ENCODE measurements around the gene NOX3. TPM values are rescaled to one million over a fixed set of nuclear protein-coding genes. Genes with fewer than 3 reads are reported as not detected.
"Not testable (repeated sequence)": the region's sequence is repeated elsewhere in the genome, so short reads cannot be mapped to it uniquely, and the experiment has no call there.

NOX3 gene, protein sequence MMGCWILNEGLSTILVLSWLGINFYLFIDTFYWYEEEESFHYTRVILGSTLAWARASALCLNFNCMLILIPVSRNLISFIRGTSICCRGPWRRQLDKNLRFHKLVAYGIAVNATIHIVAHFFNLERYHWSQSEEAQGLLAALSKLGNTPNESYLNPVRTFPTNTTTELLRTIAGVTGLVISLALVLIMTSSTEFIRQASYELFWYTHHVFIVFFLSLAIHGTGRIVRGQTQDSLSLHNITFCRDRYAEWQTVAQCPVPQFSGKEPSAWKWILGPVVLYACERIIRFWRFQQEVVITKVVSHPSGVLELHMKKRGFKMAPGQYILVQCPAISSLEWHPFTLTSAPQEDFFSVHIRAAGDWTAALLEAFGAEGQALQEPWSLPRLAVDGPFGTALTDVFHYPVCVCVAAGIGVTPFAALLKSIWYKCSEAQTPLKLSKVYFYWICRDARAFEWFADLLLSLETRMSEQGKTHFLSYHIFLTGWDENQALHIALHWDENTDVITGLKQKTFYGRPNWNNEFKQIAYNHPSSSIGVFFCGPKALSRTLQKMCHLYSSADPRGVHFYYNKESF
- total RNA-seq, result not detected

- no peak for DNase-seq
Observed at GRCh38 chr6:155455766-155456165, at the start of gene NOX3. Gene NOX3, minus strand, starts transcription at chr6:155455839. Its CDS starts 39 bp downstream, at chr6:155455800.

- DNase-seq, result no peak
Observed at GRCh38 chr6:155504848-155505607, 49.4 kb upstream of the NOX3 start.

- DNase-seq, result no peak
Observed at GRCh38 chr6:155502393-155502792, 46.8 kb upstream of the NOX3 start.

GRCh38 chr6:155499574-155499973 is 43.9 kb upstream of the NOX3 start:
- no peak for DNase-seq

DNA sequence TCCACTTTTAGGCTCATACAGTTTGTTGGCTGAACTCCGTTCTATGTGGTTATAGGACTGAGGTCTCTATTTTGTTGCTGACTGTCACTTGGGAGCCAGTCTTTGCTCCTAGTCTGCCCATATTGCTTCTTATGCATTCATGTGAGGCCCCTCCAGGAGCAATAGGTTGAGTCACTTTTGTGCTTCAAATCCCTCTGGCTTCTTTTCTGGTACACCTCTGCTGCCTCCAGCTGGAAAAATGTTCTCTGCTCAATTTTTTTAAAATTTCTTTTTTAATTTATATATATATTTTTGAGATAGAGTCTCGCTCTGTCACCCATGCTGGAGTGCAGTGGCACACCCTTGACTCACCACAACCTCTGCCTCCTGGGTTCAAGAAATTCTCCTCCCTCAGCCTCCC is 42.7 kb upstream of the NOX3 start:
- no peak for DNase-seq

DNA sequence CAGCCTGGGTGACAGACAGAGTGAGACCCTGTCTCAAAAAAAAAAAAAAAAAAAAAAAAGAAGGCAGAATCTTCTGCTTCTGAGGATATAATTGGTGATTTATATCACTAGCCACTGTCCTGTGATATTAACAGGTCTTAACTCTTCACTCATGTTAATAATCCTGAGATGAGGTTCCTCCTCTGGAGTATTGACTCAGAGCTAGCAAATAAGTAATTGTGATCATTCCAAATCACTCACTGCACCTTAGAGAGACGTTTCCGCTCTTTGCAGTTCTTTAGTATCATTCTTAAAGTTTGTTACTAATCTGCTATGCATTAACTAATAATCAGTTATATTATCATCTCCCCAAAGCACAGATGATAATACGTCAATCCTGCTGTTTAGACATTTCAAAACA is 41.6 kb upstream of the NOX3 start:
- no peak for DNase-seq

DNA sequence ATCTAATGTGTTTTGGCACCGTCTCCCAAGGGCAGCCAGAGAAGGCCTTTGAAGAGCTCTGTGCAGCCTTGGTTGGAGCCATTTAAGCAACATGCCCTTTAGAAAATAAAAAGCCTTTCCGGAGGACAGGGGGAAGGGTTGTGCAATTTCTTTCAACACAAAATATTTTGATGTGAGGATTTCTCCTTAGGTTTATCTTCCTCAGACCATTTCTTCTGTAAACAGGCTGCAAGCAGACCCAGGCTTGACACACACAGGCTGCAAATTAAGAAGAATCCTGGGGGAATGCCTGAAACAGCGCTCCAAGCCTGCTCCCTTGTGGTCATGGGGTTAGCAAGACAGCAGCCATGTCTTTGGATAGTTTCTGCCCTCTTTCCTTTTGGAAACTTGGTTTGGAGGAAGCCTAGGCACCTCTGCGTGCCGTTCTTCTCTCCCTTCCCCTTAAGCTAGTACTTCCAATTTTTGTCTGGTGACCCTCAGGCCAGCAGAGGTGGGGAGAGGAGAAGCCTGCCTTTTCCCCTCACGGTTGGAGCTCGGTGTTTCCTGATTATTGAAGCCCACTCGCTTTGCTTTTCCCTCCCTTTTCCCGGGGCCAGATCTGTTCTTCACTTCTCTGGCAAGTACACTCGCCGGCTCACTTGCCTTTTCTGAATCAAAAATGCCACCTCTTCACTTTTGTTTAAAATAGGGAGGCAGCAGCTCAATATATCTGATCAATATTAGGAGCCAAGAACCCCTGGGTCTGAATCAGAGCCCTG is 39.6 kb upstream of the NOX3 start:
- DNase-seq, result no peak

DNA sequence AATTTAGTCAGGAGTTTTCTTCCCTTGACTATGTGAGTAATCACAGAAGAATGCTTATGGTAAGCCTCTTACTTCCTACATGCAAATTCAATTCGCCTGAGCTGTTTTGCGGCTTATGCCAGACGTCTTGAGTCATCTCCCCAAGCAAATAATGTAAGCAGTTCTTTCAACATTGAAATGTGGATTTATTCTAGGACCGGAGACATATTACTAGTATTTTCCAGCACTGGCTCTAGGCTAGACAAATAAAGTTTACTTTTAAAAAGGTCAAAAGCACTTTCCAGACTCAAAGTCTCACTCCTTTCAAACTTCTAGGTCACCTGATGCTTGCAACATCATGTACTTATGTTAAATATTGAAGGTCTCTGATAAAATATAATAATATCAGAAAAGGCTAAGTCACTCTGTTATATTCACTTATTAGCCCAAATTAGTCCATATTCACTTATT is 38.1 kb upstream of the NOX3 start:
- DNase-seq, result peak; percentile 86

- DNase-seq, result no peak
Observed at GRCh38 chr6:155493026-155493693, 37.5 kb upstream of the NOX3 start.

DNA sequence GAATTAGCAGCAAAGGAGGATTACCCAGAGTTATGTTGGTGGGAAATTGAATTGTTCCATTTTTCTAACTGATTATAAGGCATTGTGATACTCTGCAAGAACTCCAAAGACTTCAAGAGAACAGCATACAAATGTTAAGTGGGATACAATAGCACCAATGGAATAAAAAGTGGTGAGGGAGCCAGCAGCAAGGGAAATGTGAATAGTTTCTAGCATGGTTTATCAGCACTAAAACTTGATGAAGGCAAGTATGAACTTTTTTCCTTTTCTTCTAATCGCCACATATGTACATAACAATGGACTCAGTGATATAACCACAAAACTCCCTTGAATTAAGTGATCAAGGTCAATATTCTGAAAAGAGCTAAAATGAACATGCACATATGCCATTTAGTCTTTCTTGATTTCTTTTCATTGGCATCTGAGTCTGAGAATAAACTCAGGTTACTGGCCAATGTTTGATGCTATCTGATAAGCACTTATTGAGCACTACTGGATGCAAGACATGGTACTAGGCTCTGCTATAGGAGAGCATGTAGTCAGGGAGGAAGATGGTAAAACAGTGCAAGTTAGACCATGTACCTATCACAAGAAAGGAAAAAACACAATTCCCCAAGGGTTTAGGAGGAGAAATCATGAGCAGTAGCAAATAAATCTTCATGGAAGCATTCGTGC is 36.6 kb upstream of the NOX3 start:
- no peak for DNase-seq

DNA sequence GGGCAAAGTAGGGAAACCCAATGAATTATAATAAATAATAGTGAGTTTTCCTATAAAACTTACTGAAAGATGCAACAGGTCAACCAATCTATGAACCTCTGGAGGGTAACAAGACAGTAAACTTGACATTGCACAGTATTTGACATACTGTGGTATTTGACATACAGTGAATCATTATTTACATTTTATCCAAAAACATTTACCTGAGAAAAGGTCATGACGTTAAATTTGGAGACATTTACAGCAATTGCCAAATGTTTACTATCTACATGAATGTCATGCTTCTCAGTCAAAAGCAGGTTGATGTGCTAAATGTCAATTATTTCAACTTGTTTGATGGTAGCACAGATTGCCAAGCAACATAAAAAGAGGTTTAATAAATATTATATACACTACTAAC is 35.8 kb upstream of the NOX3 start:
- no peak for DNase-seq

DNA sequence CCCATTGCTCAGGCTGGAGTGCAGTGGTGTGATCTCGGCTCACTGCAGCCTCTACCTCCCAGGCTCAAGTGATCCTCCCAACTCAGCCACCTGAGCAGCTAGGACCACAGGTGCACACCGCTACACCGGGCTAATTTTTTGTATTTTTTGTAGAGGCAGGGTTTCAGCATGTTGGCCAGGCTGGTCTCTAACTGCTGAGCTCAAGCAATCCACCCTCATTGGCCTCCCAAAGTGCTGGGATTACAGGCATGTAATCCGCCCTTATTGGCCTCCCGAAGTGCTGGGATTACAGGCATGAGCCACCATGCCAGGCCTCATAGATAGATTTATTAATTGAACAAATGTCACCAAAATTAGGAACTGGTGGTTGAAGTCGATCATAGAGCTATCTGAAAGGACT is 32.6 kb upstream of the NOX3 start:
- DNase-seq, result not testable (repeated sequence)

DNA sequence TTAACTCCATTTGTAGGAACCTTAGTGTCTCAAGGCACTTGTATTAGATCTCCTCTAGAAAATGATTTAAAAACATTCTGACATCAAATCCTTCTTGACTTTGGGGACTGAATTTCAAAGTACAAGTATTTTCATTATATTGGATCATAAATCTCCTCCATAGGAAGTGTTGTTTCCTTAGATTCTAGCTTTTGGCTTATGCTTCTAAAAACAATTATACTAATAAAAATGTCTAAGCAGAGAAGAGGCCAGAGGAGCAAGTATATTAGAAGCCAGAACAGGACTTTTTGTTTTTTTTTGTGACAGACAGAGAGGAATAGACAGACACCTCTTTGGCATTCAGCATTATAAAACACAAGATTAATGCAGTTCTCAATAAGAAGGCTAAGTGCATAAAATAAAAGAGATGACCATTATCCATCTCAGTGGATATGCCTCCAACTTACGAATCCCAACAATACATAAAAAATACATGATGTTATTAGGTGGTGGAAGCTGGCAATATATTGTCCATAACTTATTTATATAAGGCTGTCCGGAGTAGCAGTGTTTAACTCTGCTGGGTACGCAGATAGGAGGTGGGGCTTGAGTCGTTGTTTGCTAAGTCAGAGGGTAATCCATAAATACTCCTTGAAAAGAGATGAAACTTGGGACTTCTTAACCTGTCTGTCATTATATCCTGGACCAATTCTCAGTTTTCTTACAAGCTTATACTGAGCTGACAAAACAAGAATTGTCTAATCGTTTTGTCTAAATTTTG is 31.9 kb upstream of the NOX3 start:
- no peak for DNase-seq

- DNase-seq, result no peak
Observed at GRCh38 chr6:155486721-155487294, 31.2 kb upstream of the NOX3 start.

DNA sequence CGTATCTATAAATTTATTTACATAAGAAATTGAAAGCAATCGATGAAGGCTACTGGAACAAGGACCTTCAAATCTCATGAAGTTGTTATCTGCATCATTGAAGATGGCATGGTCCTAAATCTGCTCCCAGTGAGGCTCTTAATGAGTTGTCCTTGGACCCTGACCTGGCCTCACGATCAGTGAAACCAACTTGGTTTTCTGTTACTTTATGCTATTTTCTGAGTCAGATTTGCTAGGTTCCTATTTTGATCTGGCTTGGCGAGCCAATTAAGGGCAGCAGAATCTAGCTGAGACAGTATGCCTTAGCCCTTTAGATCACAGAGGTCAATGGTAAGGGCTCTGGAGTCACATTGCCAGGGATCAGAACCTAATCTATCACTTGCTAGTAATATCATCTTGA is 30.1 kb upstream of the NOX3 start:
- no peak for DNase-seq

DNA sequence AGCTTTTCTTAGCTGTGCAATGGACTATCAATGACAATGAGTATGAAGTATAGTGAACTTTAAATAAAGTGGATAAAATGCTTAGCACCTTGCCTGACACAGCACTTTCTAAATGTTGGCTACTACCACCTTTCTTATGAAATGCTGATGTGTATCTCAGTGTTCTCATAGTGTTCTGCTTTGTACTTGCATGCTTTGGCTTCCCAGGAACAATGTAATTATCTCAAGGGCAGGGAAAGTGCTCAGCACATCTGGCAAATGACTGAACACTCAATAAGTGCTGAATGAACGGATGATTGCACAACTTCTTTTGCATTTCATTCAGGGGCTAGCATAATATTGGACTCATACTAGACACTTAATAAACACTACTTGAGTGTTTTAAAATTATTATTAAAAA is 28.2 kb upstream of the NOX3 start:
- no peak for DNase-seq

- no peak for DNase-seq
Observed at GRCh38 chr6:155481215-155481614, 25.6 kb upstream of the NOX3 start.

DNA sequence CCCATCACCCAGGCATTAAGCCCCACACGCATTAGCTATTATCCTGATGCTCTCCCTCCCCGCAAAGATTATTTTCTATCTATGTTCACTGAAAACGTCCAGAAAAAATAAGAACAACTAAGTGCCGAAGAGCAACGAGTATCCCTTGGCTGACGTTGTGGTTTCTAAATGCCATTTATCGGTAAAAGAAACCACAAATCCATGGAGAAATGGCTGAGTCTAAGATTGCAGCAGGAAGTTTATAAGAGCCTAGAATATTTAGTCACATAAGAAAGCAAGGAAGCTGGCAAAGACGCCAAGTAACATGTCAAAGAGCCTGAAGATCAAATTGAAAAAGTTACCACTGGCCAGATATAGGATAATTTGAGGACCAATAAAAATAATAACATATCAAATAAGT is 18.1 kb upstream of the NOX3 start:
- no peak for DNase-seq

- DNase-seq, result no peak
Observed at GRCh38 chr6:155472886-155473285, 17.2 kb upstream of the NOX3 start.

GRCh38 chr6:155470979-155471616 is 15.5 kb upstream of the NOX3 start:
- DNase-seq, result not testable (repeated sequence)

Data from skin of body (tissue), 2 donors.